Measurements from ENCODE around the gene BOLA2B.

BOLA2B gene

DNA sequence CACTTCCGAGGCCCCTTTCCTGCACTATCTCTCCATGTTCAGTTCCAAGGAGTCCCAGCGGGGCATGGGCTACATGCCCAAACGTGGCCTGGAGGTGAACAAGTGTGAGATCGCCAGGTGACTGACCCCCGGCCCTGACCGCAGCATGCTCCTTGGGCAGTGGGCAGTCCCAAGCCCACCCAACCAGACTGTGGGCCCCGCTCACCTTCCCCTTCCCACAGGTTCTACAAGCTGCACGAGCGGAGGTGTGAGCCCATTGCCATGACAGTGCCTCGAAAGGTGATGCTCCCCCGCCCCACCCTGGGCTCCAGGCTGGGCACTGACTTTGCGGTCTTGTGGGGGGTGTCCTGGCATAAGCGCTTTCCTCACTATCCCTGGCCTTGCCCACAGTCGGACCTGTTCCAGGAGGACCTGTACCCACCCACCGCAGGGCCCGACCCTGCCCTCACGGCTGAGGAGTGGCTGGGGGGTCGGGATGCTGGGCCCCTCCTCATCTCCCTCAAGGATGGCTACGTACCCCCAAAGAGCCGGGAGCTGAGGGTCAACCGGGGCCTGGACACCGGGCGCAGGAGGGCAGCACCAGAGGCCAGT, 5.4 kb downstream of the BOLA2B start:
- Mint-ChIP-seq H3K4me3 (no peak overlapping the region), H3K9me3 (no peaks in the 10 kb centered on the region), H3K27me3 (ENCODE audit: low read depth) (peaks cover 7% of the 10 kb centered on the region), H3K4me1 (peaks cover 8% of the 10 kb centered on the region), H3K36me3 (ENCODE audit: low read depth) (no peaks in the 10 kb centered on the region), H3K27ac (no peak overlapping the region)
- TF ChIP-seq, protein P1, sequence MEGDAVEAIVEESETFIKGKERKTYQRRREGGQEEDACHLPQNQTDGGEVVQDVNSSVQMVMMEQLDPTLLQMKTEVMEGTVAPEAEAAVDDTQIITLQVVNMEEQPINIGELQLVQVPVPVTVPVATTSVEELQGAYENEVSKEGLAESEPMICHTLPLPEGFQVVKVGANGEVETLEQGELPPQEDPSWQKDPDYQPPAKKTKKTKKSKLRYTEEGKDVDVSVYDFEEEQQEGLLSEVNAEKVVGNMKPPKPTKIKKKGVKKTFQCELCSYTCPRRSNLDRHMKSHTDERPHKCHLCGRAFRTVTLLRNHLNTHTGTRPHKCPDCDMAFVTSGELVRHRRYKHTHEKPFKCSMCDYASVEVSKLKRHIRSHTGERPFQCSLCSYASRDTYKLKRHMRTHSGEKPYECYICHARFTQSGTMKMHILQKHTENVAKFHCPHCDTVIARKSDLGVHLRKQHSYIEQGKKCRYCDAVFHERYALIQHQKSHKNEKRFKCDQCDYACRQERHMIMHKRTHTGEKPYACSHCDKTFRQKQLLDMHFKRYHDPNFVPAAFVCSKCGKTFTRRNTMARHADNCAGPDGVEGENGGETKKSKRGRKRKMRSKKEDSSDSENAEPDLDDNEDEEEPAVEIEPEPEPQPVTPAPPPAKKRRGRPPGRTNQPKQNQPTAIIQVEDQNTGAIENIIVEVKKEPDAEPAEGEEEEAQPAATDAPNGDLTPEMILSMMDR (IDR thresholded peaks at IDR 0.05; ENCODE audit: unreplicated experiment in 3 of 3): no peak

DNA sequence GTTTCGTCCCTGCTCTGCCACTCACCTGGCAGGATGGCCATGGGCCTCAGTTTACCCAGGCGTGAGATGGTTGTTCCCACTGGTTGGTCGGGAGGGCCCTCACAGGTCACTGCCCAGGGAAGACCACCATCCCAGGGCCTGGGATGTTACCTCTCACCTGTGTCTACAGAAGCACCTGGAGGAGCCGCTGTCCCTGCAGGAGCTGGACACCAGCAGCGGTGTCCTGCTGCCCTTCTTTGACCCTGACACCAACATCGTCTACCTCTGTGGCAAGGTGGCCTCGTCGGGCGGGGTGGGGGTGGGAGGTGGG, 6.0 kb downstream of the BOLA2B start:
- no peak overlapping the region for H3K27ac Mint-ChIP-seq
- H3K9me3 Mint-ChIP-seq: no peaks in the 10 kb centered on the region
- TF ChIP-seq, protein P1 (IDR thresholded peaks at IDR 0.05; ENCODE audit: unreplicated experiment in 3 of 3): no peak
- peaks cover 8% of the 10 kb centered on the region for H3K4me1 Mint-ChIP-seq
- no peak overlapping the region for H3K4me3 Mint-ChIP-seq
- no peaks in the 10 kb centered on the region for H3K36me3 Mint-ChIP-seq (ENCODE audit: low read depth)
- peaks cover 7% of the 10 kb centered on the region for H3K27me3 Mint-ChIP-seq (ENCODE audit: low read depth)

DNA sequence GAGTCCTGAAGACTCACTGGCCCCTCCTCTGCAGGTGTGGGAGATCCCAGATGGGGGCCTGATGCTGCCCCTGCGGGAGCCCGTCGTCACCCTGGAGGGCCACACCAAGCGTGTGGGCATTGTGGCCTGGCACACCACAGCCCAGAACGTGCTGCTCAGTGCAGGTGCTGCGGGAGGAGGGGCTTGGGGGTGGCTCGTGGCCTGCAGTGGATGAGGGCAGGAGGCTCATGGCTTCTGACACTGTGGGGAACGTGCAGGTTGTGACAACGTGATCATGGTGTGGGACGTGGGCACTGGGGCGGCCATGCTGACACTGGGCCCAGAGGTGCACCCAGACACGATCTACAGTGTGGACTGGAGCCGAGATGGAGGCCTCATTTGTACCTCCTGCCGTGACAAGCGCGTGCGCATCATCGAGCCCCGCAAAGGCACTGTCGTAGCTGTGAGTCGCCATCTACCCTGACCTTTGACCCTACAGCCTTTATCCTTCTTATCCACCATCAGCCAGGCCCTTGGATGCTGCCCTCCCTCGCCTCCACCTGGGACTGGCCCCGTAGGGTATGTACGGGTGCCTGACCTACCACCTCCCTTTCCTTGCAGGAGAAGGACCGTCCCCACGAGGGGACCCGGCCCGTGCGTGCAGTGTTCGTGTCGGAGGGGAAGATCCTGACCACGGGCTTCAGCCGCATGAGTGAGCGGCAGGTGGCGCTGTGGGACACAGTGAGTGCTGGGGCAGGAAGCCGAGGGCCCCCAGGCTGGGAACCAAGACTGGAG, 6.5 kb downstream of the BOLA2B start:
- Mint-ChIP-seq H3K9me3 (no peaks in the 10 kb centered on the region), H3K4me3 (peak overlapping the region in 2 of 3 experiments; percentile 27 to 54), H3K36me3 (ENCODE audit: low read depth) (no peaks in the 10 kb centered on the region), H3K27ac (no peak overlapping the region), H3K27me3 (ENCODE audit: low read depth) (peaks cover 7% of the 10 kb centered on the region), H3K4me1 (peaks cover 8% of the 10 kb centered on the region)
- TF ChIP-seq, protein P1 (IDR thresholded peaks at IDR 0.05; ENCODE audit: unreplicated experiment in 3 of 3): peak in 2 of 3 experiments; percentile 28 to 50

DNA sequence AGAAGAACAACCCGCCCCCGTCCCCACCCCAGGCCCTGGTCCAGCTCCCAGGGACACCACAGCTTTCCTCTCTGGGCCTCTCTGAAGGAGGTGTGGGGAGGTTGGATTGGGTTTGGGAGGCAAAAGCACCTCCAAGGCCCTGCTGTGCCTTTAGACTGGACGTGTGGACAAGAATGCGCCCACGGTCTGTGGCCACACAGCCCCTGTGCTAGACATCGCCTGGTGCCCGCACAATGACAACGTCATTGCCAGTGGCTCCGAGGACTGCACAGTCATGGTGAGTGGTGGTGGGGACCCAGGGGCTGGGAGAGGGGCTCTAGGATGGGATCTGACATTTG, 7.1 kb downstream of the BOLA2B start:
- Mint-ChIP-seq H3K27ac (no peak overlapping the region), H3K27me3 (ENCODE audit: low read depth) (peaks cover 7% of the 10 kb centered on the region), H3K9me3 (no peaks in the 10 kb centered on the region), H3K4me1 (peaks cover 8% of the 10 kb centered on the region), H3K4me3 (no peak overlapping the region), H3K36me3 (ENCODE audit: low read depth) (no peaks in the 10 kb centered on the region)
- TF ChIP-seq, protein P1 (IDR thresholded peaks at IDR 0.05; ENCODE audit: unreplicated experiment in 3 of 3): no peak

DNA sequence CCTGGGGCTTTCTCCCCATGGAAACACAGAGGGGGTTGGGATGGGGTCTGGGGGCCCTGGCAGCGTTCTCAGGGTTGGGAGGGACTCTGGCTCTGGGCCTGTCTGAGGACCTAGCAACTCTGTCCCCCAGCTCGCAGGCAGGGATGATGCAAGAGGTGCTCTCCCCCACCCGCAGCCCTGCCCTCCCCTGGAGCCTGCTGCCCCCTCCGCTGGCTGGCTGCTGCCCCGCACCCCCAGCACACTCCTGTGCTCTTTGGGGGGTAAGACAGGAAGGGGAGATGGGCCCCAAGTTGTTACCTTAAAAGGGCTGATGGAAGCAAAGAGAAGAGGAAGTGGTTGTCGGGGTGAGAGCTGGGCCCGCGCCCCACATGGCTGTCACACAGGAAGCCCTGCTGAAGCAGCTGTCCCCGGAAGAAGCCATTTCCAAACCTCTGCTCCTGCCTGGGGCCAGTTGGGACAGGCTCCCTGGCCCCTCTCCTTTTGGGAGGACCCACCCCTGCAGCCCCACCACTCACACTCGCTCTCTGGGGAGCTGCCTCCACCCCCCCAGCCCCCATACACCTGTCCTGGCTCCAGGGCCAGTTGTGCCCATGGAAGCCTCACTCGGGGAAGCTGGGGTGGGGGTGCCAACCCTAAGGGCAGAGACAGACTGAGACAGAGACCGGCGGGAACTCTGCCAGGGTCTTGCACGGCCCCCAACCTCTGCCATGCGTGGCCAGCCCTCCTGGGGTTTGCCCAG, 7.6 kb downstream of the BOLA2B start:
- Mint-ChIP-seq H3K9me3 (no peaks in the 10 kb centered on the region), H3K27ac (no peak overlapping the region), H3K27me3 (ENCODE audit: low read depth) (peaks cover 7% of the 10 kb centered on the region), H3K36me3 (ENCODE audit: low read depth) (no peaks in the 10 kb centered on the region), H3K4me3 (no peak overlapping the region), H3K4me1 (peaks cover 8% of the 10 kb centered on the region)
- TF ChIP-seq, protein P1 (IDR thresholded peaks at IDR 0.05; ENCODE audit: unreplicated experiment in 3 of 3): no peak

All from nephron (organoid).